Right ventricle myocardium superior (tissue), 1 donor: ENCODE results near the gene SMIM21. TPM values are rescaled to one million over a fixed set of nuclear protein-coding genes. Genes with fewer than 3 reads are reported as not detected.

Experiments
- total RNA-seq: library from RNA; stranded (reverse); fragmentation: NEBNext Ultra II Directional; extraction: Animal tissue kit (Norgen Biotek cat#: 25700); gene quantifications from one replicate; pipeline ENCODE4 v1.2.1, GENCODE V29; 2021
- donor health status: DM: no; HTN: yes; CAD: no; lungs with severe emphysema.

SMIM21 gene
- total RNA-seq, 1 donor from 2014 or later: not detected

Other genes with a start within 250 kb of the SMIM21 start
- gene PTGR3, start 218.6 kb downstream of the SMIM21 start, total RNA-seq: 81.5 TPM
- gene TSHZ1, start 216.9 kb downstream of the SMIM21 start, total RNA-seq: 24.0 TPM